ENCODE measurements around the gene LTB4R2.

LTB4R2 gene

DNA sequence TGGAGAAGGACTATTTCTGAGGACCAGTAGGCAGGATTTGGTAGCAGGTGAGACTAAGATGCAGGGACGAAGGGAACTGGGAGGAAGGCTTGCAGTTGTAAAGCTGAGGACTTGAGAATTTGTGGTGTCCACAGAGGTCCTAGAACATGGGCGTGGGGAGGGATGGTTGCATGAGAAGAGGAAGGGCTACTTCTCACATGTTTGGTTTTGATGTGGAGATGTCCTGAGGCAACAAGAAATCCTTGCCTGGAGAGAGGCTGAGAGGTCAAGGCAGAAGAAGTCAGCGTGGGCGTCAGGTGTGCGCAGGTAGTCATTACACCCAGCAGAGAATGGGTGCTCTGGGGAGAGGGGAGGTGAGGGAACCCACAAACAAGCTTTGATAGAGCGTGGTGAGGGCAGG is 32.9 kb upstream of the LTB4R2 start:
- TF ChIP-seq, protein P1, sequence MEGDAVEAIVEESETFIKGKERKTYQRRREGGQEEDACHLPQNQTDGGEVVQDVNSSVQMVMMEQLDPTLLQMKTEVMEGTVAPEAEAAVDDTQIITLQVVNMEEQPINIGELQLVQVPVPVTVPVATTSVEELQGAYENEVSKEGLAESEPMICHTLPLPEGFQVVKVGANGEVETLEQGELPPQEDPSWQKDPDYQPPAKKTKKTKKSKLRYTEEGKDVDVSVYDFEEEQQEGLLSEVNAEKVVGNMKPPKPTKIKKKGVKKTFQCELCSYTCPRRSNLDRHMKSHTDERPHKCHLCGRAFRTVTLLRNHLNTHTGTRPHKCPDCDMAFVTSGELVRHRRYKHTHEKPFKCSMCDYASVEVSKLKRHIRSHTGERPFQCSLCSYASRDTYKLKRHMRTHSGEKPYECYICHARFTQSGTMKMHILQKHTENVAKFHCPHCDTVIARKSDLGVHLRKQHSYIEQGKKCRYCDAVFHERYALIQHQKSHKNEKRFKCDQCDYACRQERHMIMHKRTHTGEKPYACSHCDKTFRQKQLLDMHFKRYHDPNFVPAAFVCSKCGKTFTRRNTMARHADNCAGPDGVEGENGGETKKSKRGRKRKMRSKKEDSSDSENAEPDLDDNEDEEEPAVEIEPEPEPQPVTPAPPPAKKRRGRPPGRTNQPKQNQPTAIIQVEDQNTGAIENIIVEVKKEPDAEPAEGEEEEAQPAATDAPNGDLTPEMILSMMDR (IDR thresholded peaks at IDR 0.05) = no peak
- H3K4me3 ChIP-seq = no peak overlapping the region
- H3K27ac ChIP-seq = no peak overlapping the region
- DNase-seq (ENCODE audit: low spot score) = no peak

DNA sequence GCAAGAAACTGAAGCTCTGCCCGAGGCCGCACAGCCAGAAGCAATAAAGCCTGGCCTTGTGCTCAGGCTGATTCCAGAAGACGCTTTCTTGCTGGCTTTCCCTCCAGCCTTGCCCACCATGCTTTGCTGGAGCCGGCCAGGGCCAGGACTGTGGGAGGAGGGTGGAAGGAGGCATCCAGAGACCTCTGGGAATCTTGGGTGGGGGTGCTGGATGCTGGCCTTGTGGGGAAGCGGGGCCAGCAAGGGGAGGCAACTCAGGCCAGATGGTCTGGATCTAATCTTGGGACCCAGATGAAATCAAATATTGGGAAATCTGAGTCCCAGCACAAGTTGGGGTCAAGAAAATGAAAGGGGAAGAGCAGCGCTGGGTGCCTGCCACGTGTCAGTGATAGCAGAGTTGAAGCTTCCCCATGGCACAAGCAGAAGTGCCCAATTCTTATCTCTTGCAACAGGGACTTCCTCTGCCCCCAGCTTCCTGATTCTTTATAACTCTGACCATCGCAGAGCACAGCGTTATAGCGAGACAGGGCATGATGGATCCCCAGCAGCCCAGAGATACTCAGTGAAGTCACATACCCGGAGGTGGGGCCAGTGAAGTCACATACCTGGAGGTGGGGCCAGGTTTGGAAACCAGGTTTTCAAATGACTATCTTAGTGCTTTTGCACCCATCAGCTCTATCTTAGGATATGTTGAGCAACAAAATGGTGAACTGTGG is 32.2 kb upstream of the LTB4R2 start:
- peak overlapping the region in 1 of 2 donors; percentile 15 for H3K27ac ChIP-seq
- TF ChIP-seq, protein P1 (IDR thresholded peaks at IDR 0.05) = no peak
- no peak for DNase-seq (ENCODE audit: low spot score)
- no peak overlapping the region for H3K4me3 ChIP-seq

DNA sequence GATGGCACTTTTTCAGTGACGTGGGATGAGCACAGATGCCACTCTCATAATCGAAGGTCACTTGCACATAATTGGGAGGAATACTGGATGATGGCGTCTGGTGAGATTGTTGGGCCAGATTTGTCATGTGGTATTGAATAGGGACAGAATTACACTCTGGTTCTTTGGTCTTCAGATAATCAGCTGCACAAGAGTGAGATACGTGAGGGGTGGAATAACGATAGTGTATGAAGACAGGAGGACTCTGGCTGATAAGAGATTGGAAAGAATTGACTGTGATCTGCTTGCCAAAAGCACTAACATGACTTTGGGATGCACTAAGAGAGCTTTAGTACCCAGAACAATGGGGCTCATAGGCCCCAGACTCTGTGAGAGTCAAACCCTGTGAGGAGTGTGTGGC is 31.5 kb upstream of the LTB4R2 start:
- H3K27ac ChIP-seq = no peak overlapping the region
- DNase-seq (ENCODE audit: low spot score) = no peak
- TF ChIP-seq, protein P1 (IDR thresholded peaks at IDR 0.05) = no peak
- H3K4me3 ChIP-seq = no peak overlapping the region

DNA sequence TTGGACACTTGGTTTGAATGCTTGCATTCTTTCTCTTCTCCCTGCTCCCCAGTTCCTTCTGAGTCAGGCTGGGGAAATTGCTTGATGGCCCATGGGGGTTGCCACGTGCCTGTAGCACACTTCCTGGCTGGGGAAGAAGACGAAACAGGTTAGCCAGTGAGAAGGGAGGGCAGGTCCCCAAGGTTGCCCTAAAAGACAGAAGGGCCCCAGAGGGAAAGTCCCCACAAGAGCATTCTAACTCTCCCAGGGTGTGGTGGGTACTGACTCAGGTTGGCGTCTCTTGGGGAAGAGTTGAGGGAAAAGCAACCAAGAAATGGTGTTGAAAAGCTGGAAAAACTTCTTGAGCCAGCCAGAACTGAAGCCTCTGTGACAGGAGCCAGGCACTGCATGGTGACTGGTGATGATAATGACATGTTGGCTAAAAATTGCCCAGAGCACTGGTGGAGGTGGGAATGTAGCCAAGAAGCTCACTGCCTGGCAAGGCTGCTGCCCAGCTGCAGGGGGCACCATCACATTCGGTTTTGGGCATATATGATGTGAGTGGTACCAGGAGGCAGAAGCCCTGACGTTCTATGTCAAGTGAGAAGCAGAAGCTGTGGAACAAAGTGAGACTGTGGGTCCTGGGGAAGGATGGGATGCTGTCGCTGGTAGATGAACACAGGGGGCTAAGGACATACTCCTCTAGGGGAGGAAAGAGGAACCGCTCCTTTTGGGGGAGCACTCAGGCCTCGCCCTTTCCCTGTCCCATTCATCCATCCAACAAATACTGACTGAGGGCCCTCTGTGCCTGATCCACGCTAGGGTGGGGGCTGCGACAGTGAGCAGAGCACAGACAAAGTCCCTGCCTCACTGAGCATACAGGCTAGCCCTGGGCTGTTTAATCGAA is 30.4 kb upstream of the LTB4R2 start:
- H3K27ac ChIP-seq = no peak overlapping the region
- DNase-seq (ENCODE audit: low spot score) = no peak
- no peak overlapping the region for H3K4me3 ChIP-seq
- TF ChIP-seq, protein P1 (IDR thresholded peaks at IDR 0.05) = no peak

DNA sequence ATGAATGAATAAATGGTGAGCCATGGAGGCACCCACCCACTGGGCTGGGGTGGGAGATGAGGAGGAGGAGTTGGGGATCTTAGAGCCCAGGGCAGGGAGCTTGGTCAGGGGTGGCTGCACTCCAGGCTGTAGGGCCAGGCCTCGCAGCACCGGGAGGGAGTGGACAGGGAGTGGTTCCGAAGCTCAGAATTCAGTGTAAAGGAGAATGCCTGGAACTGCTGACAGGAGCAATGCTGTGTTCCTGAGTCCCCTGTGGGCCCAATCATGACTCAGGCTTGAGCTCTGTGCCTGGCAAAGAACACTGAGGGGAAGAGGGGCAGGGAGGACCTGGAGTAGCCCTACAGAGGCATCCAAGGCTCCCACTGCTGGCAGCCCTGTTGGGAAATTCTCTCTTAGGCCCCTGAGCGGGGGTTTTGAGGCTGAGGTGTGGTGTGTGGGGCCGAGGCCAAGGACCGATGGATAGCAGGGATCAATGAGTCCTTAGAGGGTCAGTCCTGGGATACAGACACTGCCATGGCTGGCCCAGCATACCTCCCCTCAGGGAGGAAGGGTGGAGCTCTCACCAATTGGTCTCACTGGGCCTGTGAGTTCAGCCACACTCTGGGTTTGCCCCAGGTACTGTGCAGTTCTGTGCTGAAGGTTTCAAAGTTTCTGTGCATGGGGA is 29.0 kb upstream of the LTB4R2 start:
- Histone ChIP-seq H3K4me3 (no peak overlapping the region), H3K27ac (peak overlapping the region in 1 of 2 donors; percentile 32)
- TF ChIP-seq, protein P1 (IDR thresholded peaks at IDR 0.05) = no peak
- DNase-seq (ENCODE audit: low spot score) = no peak

DNA sequence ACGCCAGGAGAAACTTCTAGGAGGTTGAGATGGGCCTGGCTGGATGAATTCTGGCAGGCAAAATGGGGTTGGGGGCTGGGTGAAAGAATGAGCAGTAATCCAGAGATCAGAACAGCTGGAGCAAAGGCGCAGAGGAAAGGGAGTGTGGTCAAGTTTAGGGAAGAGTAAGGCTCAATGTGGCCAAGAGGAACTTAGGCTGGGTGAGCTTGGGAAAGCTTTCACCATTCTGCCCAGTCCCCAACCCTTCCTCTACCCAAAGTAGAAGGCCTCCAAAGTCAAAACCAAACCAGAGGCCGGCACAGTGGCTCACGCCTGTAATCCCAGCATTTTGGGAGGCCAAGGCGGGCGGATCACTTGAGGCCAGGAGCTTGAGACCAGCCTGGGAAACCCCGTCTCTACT is 28.3 kb upstream of the LTB4R2 start:
- H3K27ac ChIP-seq = no peak overlapping the region
- TF ChIP-seq, protein P1 (IDR thresholded peaks at IDR 0.05) = no peak
- DNase-seq (ENCODE audit: low spot score) = no peak
- no peak overlapping the region for H3K4me3 ChIP-seq

Measured in coronary artery (tissue), 2 donors.